ENCODE measurements around the gene LEMD1.

LEMD1 gene

DNA sequence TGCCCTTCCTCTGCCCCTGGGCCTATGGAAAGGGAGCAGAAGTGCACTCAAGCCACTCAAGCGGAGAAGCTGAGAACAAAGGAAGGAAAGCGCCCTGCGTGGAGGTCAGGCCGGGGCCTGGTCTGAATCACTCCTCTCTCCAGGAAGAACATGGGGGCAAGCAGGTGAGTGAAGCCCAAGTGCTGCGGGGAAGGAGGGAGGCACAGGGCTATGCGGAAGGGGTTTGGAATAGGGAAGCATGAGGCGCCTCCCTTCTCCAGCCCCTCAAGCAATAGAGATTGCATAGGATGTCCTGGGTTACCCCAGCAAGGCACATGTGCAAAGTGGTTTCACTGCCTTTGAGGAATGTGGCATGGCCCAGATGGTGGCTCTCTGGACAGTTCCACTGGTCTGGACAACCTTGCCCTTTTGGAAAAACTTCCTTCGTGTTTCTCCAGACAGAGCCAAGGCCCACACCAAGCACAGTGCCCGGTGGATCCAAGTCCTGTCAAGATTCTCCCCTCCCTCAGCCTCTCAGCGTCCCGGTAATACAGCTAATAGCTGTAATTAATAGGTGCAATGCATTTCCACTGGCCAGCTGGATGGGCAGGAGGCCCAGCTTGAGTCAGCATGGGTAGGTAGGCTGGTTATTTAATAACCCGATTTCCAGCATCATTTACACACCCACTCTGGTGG, 20.3 kb upstream of the LEMD1 start:
- TF ChIP-seq, protein P1, sequence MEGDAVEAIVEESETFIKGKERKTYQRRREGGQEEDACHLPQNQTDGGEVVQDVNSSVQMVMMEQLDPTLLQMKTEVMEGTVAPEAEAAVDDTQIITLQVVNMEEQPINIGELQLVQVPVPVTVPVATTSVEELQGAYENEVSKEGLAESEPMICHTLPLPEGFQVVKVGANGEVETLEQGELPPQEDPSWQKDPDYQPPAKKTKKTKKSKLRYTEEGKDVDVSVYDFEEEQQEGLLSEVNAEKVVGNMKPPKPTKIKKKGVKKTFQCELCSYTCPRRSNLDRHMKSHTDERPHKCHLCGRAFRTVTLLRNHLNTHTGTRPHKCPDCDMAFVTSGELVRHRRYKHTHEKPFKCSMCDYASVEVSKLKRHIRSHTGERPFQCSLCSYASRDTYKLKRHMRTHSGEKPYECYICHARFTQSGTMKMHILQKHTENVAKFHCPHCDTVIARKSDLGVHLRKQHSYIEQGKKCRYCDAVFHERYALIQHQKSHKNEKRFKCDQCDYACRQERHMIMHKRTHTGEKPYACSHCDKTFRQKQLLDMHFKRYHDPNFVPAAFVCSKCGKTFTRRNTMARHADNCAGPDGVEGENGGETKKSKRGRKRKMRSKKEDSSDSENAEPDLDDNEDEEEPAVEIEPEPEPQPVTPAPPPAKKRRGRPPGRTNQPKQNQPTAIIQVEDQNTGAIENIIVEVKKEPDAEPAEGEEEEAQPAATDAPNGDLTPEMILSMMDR (IDR thresholded peaks at IDR 0.05; ENCODE audit: borderline replicate concordance, control extremely low read depth, extremely low read depth, insufficient read depth, missing control alignments) = no peak
- in situ Hi-C loops (cut with MboI; ENCODE audit: low sequenced_read_pairs, unreplicated experiment) = no loop called here
- no peak for DNase-seq (ENCODE audit: low spot score)

DNA sequence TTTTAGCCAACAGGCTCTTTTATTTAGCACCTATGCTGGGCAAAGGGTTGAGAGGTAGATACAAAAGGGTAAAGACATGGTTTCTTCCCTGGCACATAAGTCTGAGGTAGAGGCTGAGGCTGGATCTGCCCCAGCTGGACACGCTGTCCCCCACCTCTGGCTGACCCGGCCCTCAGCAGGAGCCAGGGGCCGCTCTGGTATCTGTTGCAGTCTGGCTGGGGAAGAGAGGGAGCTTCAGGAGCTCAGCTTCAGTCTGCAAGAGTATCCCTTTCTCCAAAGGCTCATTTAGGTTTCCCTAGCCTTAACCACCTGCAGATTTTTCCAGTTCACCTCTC, 19.8 kb upstream of the LEMD1 start:
- DNase-seq (ENCODE audit: low spot score) = no peak
- in situ Hi-C loops (cut with MboI; ENCODE audit: low sequenced_read_pairs, unreplicated experiment) = no loop called here
- TF ChIP-seq, protein P1 (IDR thresholded peaks at IDR 0.05; ENCODE audit: borderline replicate concordance, control extremely low read depth, extremely low read depth, insufficient read depth, missing control alignments) = no peak

DNA sequence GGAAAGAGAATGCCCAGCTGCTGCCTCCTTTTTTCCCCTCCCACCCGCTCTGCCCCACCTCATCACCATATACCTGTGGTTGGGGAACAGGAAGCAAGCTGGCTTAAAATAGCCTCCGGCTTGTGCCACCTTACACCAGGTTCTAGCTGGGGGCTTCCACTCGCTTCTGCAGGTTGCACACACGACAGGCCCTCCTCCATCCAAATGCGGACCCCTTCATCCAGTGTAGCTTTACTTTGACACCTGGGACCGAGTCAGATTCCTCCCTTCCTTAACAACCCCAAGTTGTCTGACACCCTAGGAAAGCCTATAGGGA, 19.4 kb upstream of the LEMD1 start:
- in situ Hi-C loops (cut with MboI; ENCODE audit: low sequenced_read_pairs, unreplicated experiment) = no loop called here
- TF ChIP-seq, protein P1 (IDR thresholded peaks at IDR 0.05; ENCODE audit: borderline replicate concordance, control extremely low read depth, extremely low read depth, insufficient read depth, missing control alignments) = no peak

DNA sequence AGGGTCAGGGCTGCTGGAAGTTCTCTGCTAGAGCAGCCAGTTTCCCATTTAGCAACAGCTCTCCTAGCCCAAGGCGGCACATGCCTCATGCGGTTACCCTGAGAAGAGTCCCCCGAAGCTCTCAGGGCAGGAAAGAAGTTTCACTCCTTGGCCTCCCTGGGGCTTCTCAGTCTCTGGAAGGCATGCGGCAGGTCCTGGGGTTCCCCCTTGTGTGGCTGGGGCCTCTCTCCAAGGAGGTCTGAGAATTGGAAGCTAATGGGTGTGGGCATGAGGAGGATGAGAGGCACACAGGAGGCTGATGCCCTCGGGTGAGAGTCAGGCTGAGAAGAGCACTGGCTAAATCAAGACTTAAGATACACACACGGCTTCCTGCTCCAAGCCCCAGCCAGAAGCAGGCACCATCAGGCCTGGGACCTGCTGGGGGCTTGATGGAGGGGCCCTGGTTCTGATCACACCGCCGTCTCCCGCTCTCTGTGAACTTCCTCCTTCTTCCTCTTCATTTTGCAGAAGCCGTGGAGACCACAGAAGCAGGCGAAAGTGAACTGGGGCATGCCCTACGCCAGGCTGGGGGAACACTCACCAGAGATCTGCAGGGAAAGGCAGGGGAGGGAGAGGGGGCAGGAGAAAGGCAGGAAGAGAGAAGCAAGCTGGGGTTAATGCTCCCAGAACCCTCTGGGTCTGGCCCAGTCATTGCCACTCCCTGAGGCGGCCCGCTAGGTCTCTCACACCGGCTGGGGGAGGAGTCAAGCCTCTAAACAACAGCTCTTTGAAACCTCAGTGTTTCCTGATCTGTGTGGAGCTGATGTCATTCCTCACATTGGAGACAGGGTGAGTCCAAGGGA, 18.8 kb upstream of the LEMD1 start:
- in situ Hi-C loops (cut with MboI; ENCODE audit: low sequenced_read_pairs, unreplicated experiment) = no loop called here
- TF ChIP-seq, protein P1 (IDR thresholded peaks at IDR 0.05; ENCODE audit: borderline replicate concordance, control extremely low read depth, extremely low read depth, insufficient read depth, missing control alignments) = no peak
- peak; percentile 83 for DNase-seq (ENCODE audit: low spot score)

More for the DNA sequence above, 19.4 kb upstream of the LEMD1 start:
- DNase-seq (ENCODE audit: low spot score) = no peak

DNA sequence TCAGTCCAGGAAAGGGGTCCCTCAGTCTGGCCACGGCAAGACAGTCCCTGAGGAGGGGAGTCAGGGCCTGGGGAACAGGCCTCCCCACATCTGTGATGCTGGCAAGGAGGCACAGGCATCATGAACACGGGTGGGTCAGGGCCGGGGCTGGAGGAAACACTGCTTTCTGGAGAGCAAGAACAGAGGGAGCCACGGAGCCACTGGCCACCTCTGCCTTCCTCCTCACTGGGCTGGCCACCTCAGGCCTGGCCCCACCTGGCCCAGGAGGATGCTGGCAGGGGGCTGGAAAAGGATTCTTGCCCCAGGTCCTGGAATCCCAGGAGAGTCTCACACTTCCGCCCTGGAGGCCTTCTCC, 18.2 kb upstream of the LEMD1 start:
- TF ChIP-seq, protein P1 (IDR thresholded peaks at IDR 0.05; ENCODE audit: borderline replicate concordance, control extremely low read depth, extremely low read depth, insufficient read depth, missing control alignments) = no peak
- in situ Hi-C loops (cut with MboI; ENCODE audit: low sequenced_read_pairs, unreplicated experiment) = no loop called here
- DNase-seq (ENCODE audit: low spot score) = no peak

DNA sequence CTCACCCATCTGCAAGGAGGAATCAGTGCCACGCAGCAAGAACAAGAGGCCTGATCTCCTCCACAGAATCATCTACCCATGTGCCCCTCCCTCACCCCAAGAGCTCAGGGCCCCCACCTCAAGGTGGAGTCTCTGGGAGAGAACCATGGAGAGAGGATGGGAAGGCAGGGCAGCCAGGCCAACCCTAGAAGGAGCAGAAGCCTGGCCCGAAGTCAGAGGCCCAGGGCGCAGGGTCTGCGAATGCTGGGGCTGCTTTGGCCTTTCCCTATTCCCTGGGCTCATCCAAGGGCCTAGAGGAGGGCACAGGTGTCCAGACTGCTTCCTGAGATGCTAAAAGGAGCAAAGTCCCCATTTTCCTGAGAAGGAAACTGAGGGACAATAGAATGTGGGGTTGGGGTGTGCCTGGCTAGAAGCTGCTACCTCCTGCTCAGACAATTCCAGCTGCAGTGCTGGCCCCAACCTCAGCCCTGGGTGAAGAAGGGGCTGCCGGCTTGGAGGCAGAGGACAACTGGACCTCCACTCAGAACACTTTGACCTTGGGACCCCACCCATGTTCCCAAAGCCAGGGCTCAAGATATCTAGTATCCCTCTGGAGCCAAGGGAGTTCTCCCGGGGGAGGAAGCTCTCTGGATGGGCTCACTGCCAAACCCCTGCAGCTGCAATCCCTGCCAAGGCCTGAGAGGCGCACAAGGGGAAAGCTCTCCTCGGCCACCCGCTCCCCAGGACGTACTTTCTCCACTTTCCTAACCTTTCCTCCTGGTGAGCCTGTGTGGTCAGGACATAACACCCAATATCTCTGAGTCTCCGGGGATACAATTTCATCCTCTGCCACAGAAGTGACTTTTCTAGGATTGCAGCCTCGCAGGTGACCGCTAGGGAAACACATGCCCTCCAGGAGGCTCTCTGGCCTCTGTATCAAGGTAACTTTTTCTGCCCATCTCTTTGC, 16.6 kb upstream of the LEMD1 start:
- DNase-seq (ENCODE audit: low spot score) = no peak
- TF ChIP-seq, protein P1 (IDR thresholded peaks at IDR 0.05; ENCODE audit: borderline replicate concordance, control extremely low read depth, extremely low read depth, insufficient read depth, missing control alignments) = no peak
- in situ Hi-C loops (cut with MboI; ENCODE audit: low sequenced_read_pairs, unreplicated experiment) = no loop called here

Measured in GM13976 (cell line).